Activated naive CD8-positive, alpha-beta T cell (primary cell): ENCODE results near the gene TRIOBP.

Experiments used
- H3K27ac Mint-ChIP-seq: one replicate; pipeline ENCODE4 v1.8.0; 2021; ENCODE audit warnings: mixed read lengths
- H3K27me3 Mint-ChIP-seq: one replicate; pipeline ENCODE4 v1.8.0; 2021; ENCODE audit warnings: mixed read lengths
- H3K36me3 Mint-ChIP-seq: one replicate; pipeline ENCODE4 v1.8.0; 2021; ENCODE audit warnings: mixed read lengths
- H3K4me1 Mint-ChIP-seq: one replicate; pipeline ENCODE4 v1.8.0; 2021; ENCODE audit warnings: low read depth, mixed read lengths
- H3K4me3 Mint-ChIP-seq: one replicate; pipeline ENCODE4 v1.8.0; 2021; ENCODE audit warnings: mild to moderate bottlenecking, mixed read lengths
- H3K9me3 Mint-ChIP-seq: one replicate; pipeline ENCODE4 v1.8.0; 2021; ENCODE audit warnings: low read depth, mixed read lengths

Gene TRIOBP

GRCh38 chr22:37726241-37726887, 29.5 kb downstream of the TRIOBP start:
- H3K4me3 Mint-ChIP-seq: no peak overlapping the region
- no peaks in the 10 kb centered on the region for H3K36me3 Mint-ChIP-seq
- no peaks in the 10 kb centered on the region for H3K4me1 Mint-ChIP-seq
- H3K27me3 Mint-ChIP-seq: no peaks in the 10 kb centered on the region
- no peak overlapping the region for H3K27ac Mint-ChIP-seq
- H3K9me3 Mint-ChIP-seq: no peaks in the 10 kb centered on the region

DNA sequence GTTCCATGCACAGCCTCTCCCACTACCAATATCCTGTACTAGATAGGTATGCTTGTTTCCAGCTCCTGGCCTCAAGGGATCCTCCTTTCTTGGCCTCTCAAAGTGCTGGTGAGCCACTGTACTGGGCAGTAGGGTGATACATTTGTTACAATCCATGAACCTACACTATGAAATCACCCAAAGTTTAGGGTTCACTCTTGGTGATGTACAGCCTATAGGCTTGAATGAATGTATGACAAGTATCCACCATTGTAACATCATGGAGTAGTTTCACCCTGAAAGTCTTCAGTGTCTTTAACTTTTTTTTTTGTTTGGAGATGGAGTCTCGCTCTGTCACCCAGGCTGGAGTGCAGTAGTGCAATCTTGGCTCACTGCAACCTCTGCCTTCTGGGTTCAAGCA, 31.8 kb downstream of the TRIOBP start:
- no peaks in the 10 kb centered on the region for H3K27me3 Mint-ChIP-seq

DNA sequence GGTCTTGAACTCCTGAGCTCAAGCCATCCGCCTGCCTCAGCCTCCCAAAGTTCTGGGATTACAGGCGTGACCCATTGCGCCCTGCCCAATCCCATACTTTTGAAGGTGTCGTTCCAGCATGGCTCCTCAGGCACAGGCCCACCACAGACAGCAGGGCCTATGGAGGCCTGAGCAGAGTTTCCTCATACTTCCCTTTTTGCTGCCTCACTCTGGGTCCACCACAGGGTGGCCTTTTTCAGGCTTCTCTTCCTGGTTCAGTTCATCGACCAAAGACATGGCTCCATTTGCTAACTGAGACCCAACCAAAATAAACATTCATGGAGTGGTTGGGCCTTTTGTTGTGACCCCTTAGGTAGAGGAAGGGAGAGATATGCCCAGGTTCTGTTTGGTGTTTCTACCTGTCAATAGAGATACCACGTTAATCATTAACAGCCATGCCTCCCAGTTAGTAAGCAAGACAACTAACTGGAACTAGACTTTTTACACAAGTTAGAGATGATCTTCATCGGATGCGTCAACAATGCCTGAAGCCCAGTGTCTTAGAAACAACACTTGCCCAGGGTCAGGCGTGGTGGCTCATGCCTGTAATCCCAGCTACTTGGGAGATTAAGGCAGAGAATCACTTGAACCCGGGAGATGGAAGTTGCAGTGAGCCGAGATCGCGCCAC, 35.1 kb downstream of the TRIOBP start:
- Mint-ChIP-seq H3K9me3 (no peaks in the 10 kb centered on the region), H3K36me3 (no peaks in the 10 kb centered on the region), H3K27me3 (no peaks in the 10 kb centered on the region), H3K27ac (no peak overlapping the region), H3K4me1 (no peaks in the 10 kb centered on the region), H3K4me3 (no peak overlapping the region)

More for the DNA sequence above, 31.8 kb downstream of the TRIOBP start:
- H3K27ac Mint-ChIP-seq: no peak overlapping the region
- no peaks in the 10 kb centered on the region for H3K4me1 Mint-ChIP-seq
- no peaks in the 10 kb centered on the region for H3K36me3 Mint-ChIP-seq
- H3K4me3 Mint-ChIP-seq: no peak overlapping the region
- H3K9me3 Mint-ChIP-seq: no peaks in the 10 kb centered on the region

- no peaks in the 10 kb centered on the region for H3K4me1 Mint-ChIP-seq
Observed at GRCh38 chr22:37732699-37733607, 36.1 kb downstream of the TRIOBP start.

DNA sequence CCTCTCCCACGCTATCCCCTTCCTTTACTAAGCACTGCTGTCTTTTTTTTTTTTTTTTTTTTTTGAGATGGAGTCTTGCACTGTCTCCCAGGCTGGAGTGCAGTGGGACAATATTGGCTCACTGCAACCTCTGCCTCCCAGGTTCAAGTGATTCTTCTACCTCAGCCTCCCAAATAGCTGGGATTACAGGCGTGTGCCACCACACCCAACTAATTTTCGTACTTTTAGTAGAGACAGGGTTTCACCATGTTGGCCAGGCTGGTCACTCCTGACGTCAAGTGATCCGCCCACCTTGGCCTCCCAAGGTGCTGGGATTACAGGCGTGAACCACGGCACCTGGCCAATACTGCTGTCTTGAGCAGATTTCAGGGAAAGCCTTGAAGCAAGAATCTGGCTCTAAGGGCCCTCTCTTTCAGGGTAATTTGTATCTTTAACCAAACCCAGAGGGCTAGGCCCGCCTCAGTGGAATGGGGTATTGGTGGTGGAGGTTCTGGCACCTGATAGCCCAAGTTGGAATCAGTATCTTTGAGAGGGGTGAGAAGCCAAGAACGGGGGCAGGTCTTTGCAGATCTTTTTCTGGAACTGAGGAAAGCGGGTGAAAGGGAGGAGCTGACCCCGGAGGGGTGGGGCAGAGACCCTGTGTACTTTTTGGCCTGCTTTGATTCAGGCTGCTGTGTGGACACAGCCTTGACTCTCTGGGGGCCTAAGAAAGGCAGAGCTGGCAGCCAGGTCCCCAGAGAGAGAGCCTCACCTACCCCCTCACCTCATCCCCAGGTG, 37.0 kb downstream of the TRIOBP start:
- Mint-ChIP-seq H3K27ac (no peak overlapping the region), H3K4me3 (no peak overlapping the region), H3K36me3 (peaks cover 5% of the 10 kb centered on the region), H3K4me1 (no peaks in the 10 kb centered on the region), H3K9me3 (no peaks in the 10 kb centered on the region), H3K27me3 (peaks cover 2% of the 10 kb centered on the region)

More at GRCh38 chr22:37732699-37733607, 36.1 kb downstream of the TRIOBP start:
- peaks cover under 1% of the 10 kb centered on the region for H3K36me3 Mint-ChIP-seq
- no peaks in the 10 kb centered on the region for H3K27me3 Mint-ChIP-seq
- H3K9me3 Mint-ChIP-seq: no peaks in the 10 kb centered on the region
- H3K27ac Mint-ChIP-seq: no peak overlapping the region
- no peak overlapping the region for H3K4me3 Mint-ChIP-seq

DNA sequence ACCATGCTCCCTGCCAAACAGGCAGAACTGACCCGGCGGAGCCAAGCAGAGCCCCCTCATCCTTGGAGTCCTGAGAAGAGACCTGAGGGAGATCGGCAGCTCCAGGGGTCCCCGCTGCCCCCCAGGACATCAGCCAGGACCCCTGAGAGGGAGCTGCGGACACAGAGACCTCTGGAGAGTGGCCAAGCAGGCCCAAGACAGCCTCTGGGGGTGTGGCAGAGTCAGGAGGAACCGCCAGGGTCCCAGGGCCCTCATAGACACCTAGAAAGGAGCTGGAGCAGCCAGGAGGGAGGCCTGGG, 37.5 kb downstream of the TRIOBP start:
- Mint-ChIP-seq H3K4me3 (no peak overlapping the region), H3K27ac (no peak overlapping the region), H3K27me3 (peaks cover 2% of the 10 kb centered on the region), H3K9me3 (no peaks in the 10 kb centered on the region), H3K4me1 (no peaks in the 10 kb centered on the region), H3K36me3 (peaks cover 5% of the 10 kb centered on the region)

- Mint-ChIP-seq H3K4me3 (no peak overlapping the region), H3K4me1 (peaks cover 3% of the 10 kb centered on the region), H3K27me3 (peaks cover 2% of the 10 kb centered on the region), H3K27ac (no peak overlapping the region), H3K9me3 (no peaks in the 10 kb centered on the region), H3K36me3 (peaks cover 5% of the 10 kb centered on the region)
Observed at GRCh38 chr22:37734964-37735451, 38.2 kb downstream of the TRIOBP start.

GRCh38 chr22:37739035-37739434, 42.2 kb downstream of the TRIOBP start:
- no peak overlapping the region for H3K4me3 Mint-ChIP-seq
- peaks cover 2% of the 10 kb centered on the region for H3K27me3 Mint-ChIP-seq
- H3K27ac Mint-ChIP-seq: no peak overlapping the region
- peaks cover 9% of the 10 kb centered on the region for H3K4me1 Mint-ChIP-seq
- peaks cover 5% of the 10 kb centered on the region for H3K36me3 Mint-ChIP-seq
- H3K9me3 Mint-ChIP-seq: no peaks in the 10 kb centered on the region

- H3K4me3 Mint-ChIP-seq: no peak overlapping the region
- H3K9me3 Mint-ChIP-seq: no peaks in the 10 kb centered on the region
- H3K4me1 Mint-ChIP-seq: peaks cover 9% of the 10 kb centered on the region
- peaks cover 2% of the 10 kb centered on the region for H3K27me3 Mint-ChIP-seq
- no peak overlapping the region for H3K27ac Mint-ChIP-seq
- peaks cover 5% of the 10 kb centered on the region for H3K36me3 Mint-ChIP-seq
Observed at GRCh38 chr22:37739611-37740049, 42.8 kb downstream of the TRIOBP start.

- Mint-ChIP-seq H3K4me3 (peak overlapping the region; percentile 17), H3K4me1 (peaks cover 15% of the 10 kb centered on the region), H3K27ac (no peak overlapping the region), H3K27me3 (peaks cover 2% of the 10 kb centered on the region), H3K36me3 (peaks cover 5% of the 10 kb centered on the region), H3K9me3 (no peaks in the 10 kb centered on the region)
Observed at GRCh38 chr22:37740455-37741311, 43.8 kb downstream of the TRIOBP start.

- H3K9me3 Mint-ChIP-seq: no peaks in the 10 kb centered on the region
Observed at GRCh38 chr22:37741312-37741795, 44.5 kb downstream of the TRIOBP start.

GRCh38 chr22:37742376-37743171, 45.7 kb downstream of the TRIOBP start:
- H3K27ac Mint-ChIP-seq: no peak overlapping the region
- H3K4me1 Mint-ChIP-seq: peaks cover 19% of the 10 kb centered on the region
- H3K9me3 Mint-ChIP-seq: no peaks in the 10 kb centered on the region
- H3K36me3 Mint-ChIP-seq: peaks cover 5% of the 10 kb centered on the region
- no peak overlapping the region for H3K4me3 Mint-ChIP-seq
- peaks cover 2% of the 10 kb centered on the region for H3K27me3 Mint-ChIP-seq

More at GRCh38 chr22:37741312-37741795, 44.5 kb downstream of the TRIOBP start:
- Mint-ChIP-seq H3K36me3 (peaks cover 5% of the 10 kb centered on the region), H3K4me1 (peaks cover 15% of the 10 kb centered on the region), H3K27me3 (peaks cover 2% of the 10 kb centered on the region), H3K4me3 (no peak overlapping the region), H3K27ac (no peak overlapping the region)

DNA sequence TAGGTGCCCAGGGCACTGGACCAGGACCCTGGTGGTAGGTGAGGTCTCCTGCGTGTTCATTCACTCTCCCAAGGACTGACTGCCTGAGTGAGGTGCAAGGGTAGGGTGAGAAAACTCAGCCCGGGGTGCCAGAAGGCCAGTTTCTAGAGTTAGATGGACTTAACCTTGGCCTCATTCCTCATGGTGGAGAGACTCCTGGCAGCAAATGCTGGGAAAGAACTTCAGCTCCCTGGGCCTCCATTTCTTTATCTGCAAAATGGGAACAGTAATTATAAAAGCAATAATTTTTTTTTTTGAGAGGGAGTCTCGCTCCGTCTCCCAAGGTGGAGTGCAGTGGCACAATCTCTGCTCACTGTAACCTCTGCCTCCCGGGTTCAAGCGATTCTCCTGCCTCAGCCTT, 47.7 kb downstream of the TRIOBP start:
- peaks cover 26% of the 10 kb centered on the region for H3K4me1 Mint-ChIP-seq
- no peaks in the 10 kb centered on the region for H3K27me3 Mint-ChIP-seq
- peak overlapping the region; percentile 93 for H3K4me3 Mint-ChIP-seq
- H3K27ac Mint-ChIP-seq: no peak overlapping the region
- H3K36me3 Mint-ChIP-seq: no peaks in the 10 kb centered on the region
- H3K9me3 Mint-ChIP-seq: no peaks in the 10 kb centered on the region
